ENCODE results near the gene MALSU1. TPM values are rescaled to one million over a fixed set of nuclear protein-coding genes. Genes with fewer than 3 reads are reported as not detected.

MALSU1 gene
- total and polyA plus RNA-seq, 12 donors = 31.7 to 120 (median 76.2) TPM

GRCh38 chr7:23356726-23357125 lies 57.6 kb downstream of the MALSU1 start:
- no peaks in the 10 kb centered on the region for H3K36me3 ChIP-seq (replicated peaks in 1 of 2)
- H3K27ac ChIP-seq = no peak overlapping the region
- no peaks in the 10 kb centered on the region for H3K9me3 ChIP-seq (replicated peaks in 1 of 3)
- H3K4me1 ChIP-seq (replicated peaks in 1 of 2) = peaks cover 0 to 4% of the 10 kb centered on the region in 2 donors
- no peak overlapping the region for H3K4me3 ChIP-seq
- 58 to 60% (median 59%) methylated on average over 3 of the region's 3 CpGs for WGBS, 4 donors
- intact Hi-C loops (cut with DNase I) = no loop called here
- DNase-seq = no peak
- TF ChIP-seq POLR2A (IDR thresholded peaks at IDR 0.05) = no peak
- TF ChIP-seq CTCF (IDR thresholded peaks at IDR 0.05) = no peak
- no peaks in the 10 kb centered on the region for H3K27me3 ChIP-seq

- no peak for DNase-seq
- Histone ChIP-seq H3K9me3 (replicated peaks in 1 of 3) (no peaks in the 10 kb centered on the region), H3K27ac (no peak overlapping the region), H3K4me1 (replicated peaks in 1 of 2) (peaks cover 0 to 4% of the 10 kb centered on the region in 2 donors), H3K27me3 (no peaks in the 10 kb centered on the region), H3K36me3 (replicated peaks in 1 of 2) (no peaks in the 10 kb centered on the region), H3K4me3 (no peak overlapping the region)
- TF ChIP-seq CTCF (IDR thresholded peaks at IDR 0.05) = peak in 2 of 6 experiments; percentile 22 to 34
- no peak for TF ChIP-seq POLR2A (IDR thresholded peaks at IDR 0.05)
- WGBS, 4 donors = 11 to 21% (median 18%) methylated on average over 6 of the region's 6 CpGs
- intact Hi-C loops (cut with DNase I) = no loop called here
Observed at GRCh38 chr7:23357190-23358093, 58.3 kb downstream of the MALSU1 start.

- no peak for DNase-seq
- H3K27me3 ChIP-seq = no peaks in the 10 kb centered on the region
- WGBS, 4 donors = 90 to 96% (median 92%) methylated on average over 2 of the region's 2 CpGs
- H3K27ac ChIP-seq = no peak overlapping the region
- no peak for TF ChIP-seq CTCF (IDR thresholded peaks at IDR 0.05)
- no peak for TF ChIP-seq POLR2A (IDR thresholded peaks at IDR 0.05)
- intact Hi-C loops (cut with DNase I) = no loop called here
- no peaks in the 10 kb centered on the region for H3K9me3 ChIP-seq (replicated peaks in 1 of 3)
- no peak overlapping the region for H3K4me3 ChIP-seq
- H3K36me3 ChIP-seq (replicated peaks in 1 of 2) = no peaks in the 10 kb centered on the region
- peaks cover 0 to 4% of the 10 kb centered on the region in 2 donors for H3K4me1 ChIP-seq (replicated peaks in 1 of 2)
Observed at GRCh38 chr7:23358152-23358674, 59.1 kb downstream of the MALSU1 start.

Other genes starting within 250 kb of the MALSU1 start
- gene KLHL7, start 193.6 kb upstream of the MALSU1 start, total RNA-seq = 10 to 100 TPM; 28.8 to 74.9 (median 44.8) TPM
- gene KLHL7, start 193.6 kb upstream of the MALSU1 start, polyA plus RNA-seq = 10 to 100 TPM; 13.5 to 38.4 (median 34.0) TPM
- gene NUP42, start 117.3 kb upstream of the MALSU1 start, total RNA-seq = 10 to 100 TPM; 20.6 to 56.2 (median 32.6) TPM
- gene NUP42, start 117.3 kb upstream of the MALSU1 start, polyA plus RNA-seq = 10 to 100 TPM; 31.1 to 38.9 (median 37.9) TPM
- gene GPNMB, start 52.6 kb upstream of the MALSU1 start, total RNA-seq = 10 to 100 TPM; 16.4 to 92.3 (median 35.5) TPM
- gene GPNMB, start 52.6 kb upstream of the MALSU1 start, polyA plus RNA-seq = 10 to 100 TPM; 14.0 to 65.5 (median 24.9) TPM
- gene IGF2BP3, start 171.2 kb downstream of the MALSU1 start, total RNA-seq = 10 to 100 TPM in 1 of 9 donors, 1 to 10 TPM in 2, under 1 TPM in 4, not detected in 2; 0.14 to 67.4 (median 0.75) TPM
- gene IGF2BP3, start 171.2 kb downstream of the MALSU1 start, polyA plus RNA-seq = under 1 TPM in 2 of 3 donors, not detected in 1; 0.03 to 0.09 TPM
- gene TRA2A, start 232.6 kb downstream of the MALSU1 start, total RNA-seq = 10 to 100 TPM; 13.2 to 69.1 (median 59.9) TPM
- 100 to 1,000 TPM; 128 to 190 (median 134) TPM for gene TRA2A, start 232.6 kb downstream of the MALSU1 start, polyA plus RNA-seq